ENCODE measurements around the gene LIPH.

LIPH gene

GRCh38 chr3:185517387-185518130, 34.8 kb downstream of the LIPH start:
- no peak overlapping the region for H3K4me3 ChIP-seq (replicated peaks in 1 of 2; ENCODE audit: low read depth in 2 of 2, low read length in 2 of 2)
- TF ChIP-seq CTCF (IDR thresholded peaks at IDR 0.05; ENCODE audit: low read depth, low read length) = no peak
- DNase-seq (ENCODE audit: low read depth in 2 of 2) = no peak

- DNase-seq (ENCODE audit: low read depth in 2 of 2) = no peak
- H3K4me3 ChIP-seq (replicated peaks in 1 of 2; ENCODE audit: low read depth in 2 of 2, low read length in 2 of 2) = no peak overlapping the region
- TF ChIP-seq CTCF (IDR thresholded peaks at IDR 0.05; ENCODE audit: low read depth, low read length) = no peak
These were observed 40.7 kb downstream of the LIPH start for GRCh38 chr3:185511711-185512110.

- H3K4me3 ChIP-seq (replicated peaks in 1 of 2; ENCODE audit: low read depth in 2 of 2, low read length in 2 of 2) = no peak overlapping the region
- no peak for TF ChIP-seq CTCF (IDR thresholded peaks at IDR 0.05; ENCODE audit: low read depth, low read length)
- no peak for DNase-seq (ENCODE audit: low read depth in 2 of 2)
These were observed 43.9 kb downstream of the LIPH start for GRCh38 chr3:185508335-185508991.

- no peak overlapping the region for H3K4me3 ChIP-seq (replicated peaks in 1 of 2; ENCODE audit: low read depth in 2 of 2, low read length in 2 of 2)
- TF ChIP-seq CTCF (IDR thresholded peaks at IDR 0.05; ENCODE audit: low read depth, low read length) = no peak
- no peak for DNase-seq (ENCODE audit: low read depth in 2 of 2)
These were observed 44.5 kb downstream of the LIPH start for GRCh38 chr3:185507883-185508282.

GRCh38 chr3:185504636-185505035, 47.8 kb downstream of the LIPH start:
- TF ChIP-seq CTCF (IDR thresholded peaks at IDR 0.05; ENCODE audit: low read depth, low read length) = no peak
- DNase-seq (ENCODE audit: low read depth in 2 of 2) = no peak
- H3K4me3 ChIP-seq (replicated peaks in 1 of 2; ENCODE audit: low read depth in 2 of 2, low read length in 2 of 2) = no peak overlapping the region

- TF ChIP-seq CTCF (IDR thresholded peaks at IDR 0.05; ENCODE audit: low read depth, low read length) = no peak
- H3K4me3 ChIP-seq (replicated peaks in 1 of 2; ENCODE audit: low read depth in 2 of 2, low read length in 2 of 2) = no peak overlapping the region
- DNase-seq (ENCODE audit: low read depth in 2 of 2) = no peak
These were observed 48.9 kb downstream of the LIPH start for GRCh38 chr3:185503521-185503920.

Data from cardiac fibroblast (primary cell).